Activated CD8-positive, alpha-beta memory T cell treated with anti-CD3 and anti-CD28 coated beads, Interleukin-2, amount 50 U/mL, for 24 hours (primary cell): ENCODE measurements around the gene REV3L.
"Not testable (repeated sequence)": the region's sequence is repeated elsewhere in the genome, so short reads cannot be mapped to it uniquely, and the experiment has no call there.

Experiments used
- DNase-seq: peaks from one replicate; pipeline ENCODE4 v3.0.0-alpha.2; 2020; ENCODE audit errors: extremely low read depth

REV3L gene

GRCh38 chr6:111379831-111380230 is 103.2 kb downstream of the REV3L start:
- no peak for DNase-seq

- no peak for DNase-seq
These were observed 103.7 kb downstream of the REV3L start for GRCh38 chr6:111379302-111379701.

GRCh38 chr6:111377558-111378120 is 105.4 kb downstream of the REV3L start:
- DNase-seq = no peak

- DNase-seq = no peak
These were observed 115.5 kb downstream of the REV3L start for GRCh38 chr6:111367393-111368088.

- no peak for DNase-seq
These were observed 121.4 kb downstream of the REV3L start for GRCh38 chr6:111361648-111362047.

GRCh38 chr6:111358454-111358853 is 124.6 kb downstream of the REV3L start:
- no peak for DNase-seq

GRCh38 chr6:111357705-111358104 is 125.3 kb downstream of the REV3L start:
- DNase-seq = no peak

- no peak for DNase-seq
These were observed 126.5 kb downstream of the REV3L start for GRCh38 chr6:111356551-111356950.

GRCh38 chr6:111354758-111355555 is 128.1 kb downstream of the REV3L start:
- DNase-seq = no peak

GRCh38 chr6:111353912-111354462 is 129.0 kb downstream of the REV3L start:
- no peak for DNase-seq

- DNase-seq = no peak
These were observed 135.4 kb downstream of the REV3L start for GRCh38 chr6:111347589-111347988.

- DNase-seq = no peak
These were observed 140.1 kb downstream of the REV3L start for GRCh38 chr6:111342913-111343312.

- DNase-seq = no peak
These were observed 143.7 kb downstream of the REV3L start for GRCh38 chr6:111339294-111339693.

- DNase-seq = no peak
These were observed 144.2 kb downstream of the REV3L start for GRCh38 chr6:111338843-111339242.

GRCh38 chr6:111337829-111338236 is 145.2 kb downstream of the REV3L start:
- DNase-seq = no peak

GRCh38 chr6:111329882-111330633 is 153.0 kb downstream of the REV3L start:
- no peak for DNase-seq

GRCh38 chr6:111326563-111326962 is 156.5 kb downstream of the REV3L start:
- DNase-seq = no peak

- no peak for DNase-seq
These were observed 160.9 kb downstream of the REV3L start for GRCh38 chr6:111322145-111322544.

- not testable (repeated sequence) for DNase-seq
These were observed 175.1 kb downstream of the REV3L start for GRCh38 chr6:111307950-111308349.

GRCh38 chr6:111307275-111307858 is 175.7 kb downstream of the REV3L start:
- DNase-seq = no peak

- no peak for DNase-seq
These were observed 176.7 kb downstream of the REV3L start for GRCh38 chr6:111306104-111306888.
